HG02943 (cell line): ENCODE results near the gene ARF5.
A peak's percentile ranks its signal among the peaks of the same experiment; 100 is the strongest.
"Not testable (repeated sequence)": the region's sequence is repeated elsewhere in the genome, so short reads cannot be mapped to it uniquely, and the experiment has no call there.

ENCODE experiments used
- ATAC-seq: cut with Tn5 transposase; IDR thresholded peaks from one replicate; pipeline ENCODE4 v1.9.1; 2021; ENCODE audit warnings: mild to moderate bottlenecking, low read depth, moderate library complexity; ENCODE audit not compliant: unreplicated experiment

ARF5 gene

DNA sequence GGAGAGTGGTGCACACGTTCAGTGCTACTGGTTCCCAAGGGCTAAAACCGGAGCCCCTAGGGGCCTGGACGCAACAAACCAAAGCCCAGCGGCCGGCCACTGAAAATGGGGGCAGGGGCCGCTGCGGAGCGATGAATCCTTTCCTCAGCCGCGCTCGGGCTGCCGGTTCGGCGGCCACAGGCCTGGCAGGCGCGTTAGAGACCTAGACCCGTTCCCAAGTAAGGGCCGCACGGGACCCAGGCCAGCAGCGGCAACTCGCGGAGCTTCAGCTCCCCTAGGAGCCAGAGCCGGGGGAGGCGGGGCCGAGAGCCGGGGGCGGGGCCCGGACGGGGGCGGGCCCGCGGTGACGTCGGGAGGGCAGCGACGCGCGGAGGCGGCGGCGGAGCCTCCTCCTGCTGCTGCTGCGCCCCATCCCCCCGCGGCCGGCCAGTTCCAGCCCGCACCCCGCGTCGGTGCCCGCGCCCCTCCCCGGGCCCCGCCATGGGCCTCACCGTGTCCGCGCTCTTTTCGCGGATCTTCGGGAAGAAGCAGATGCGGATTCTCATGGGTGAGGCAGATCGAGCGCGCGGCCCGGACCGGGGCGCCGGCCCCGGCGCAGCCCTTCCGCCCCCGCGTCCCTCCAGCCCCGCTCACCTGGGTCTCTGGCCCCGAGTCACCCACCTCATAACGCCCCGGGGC, at the start of gene ARF5:
ARF5 (plus strand) TSS at position 393 of the 678 bp plus-strand sequence; CDS start at position 481, 88 bp downstream.
- peak; percentile 60 for ATAC-seq

DNA sequence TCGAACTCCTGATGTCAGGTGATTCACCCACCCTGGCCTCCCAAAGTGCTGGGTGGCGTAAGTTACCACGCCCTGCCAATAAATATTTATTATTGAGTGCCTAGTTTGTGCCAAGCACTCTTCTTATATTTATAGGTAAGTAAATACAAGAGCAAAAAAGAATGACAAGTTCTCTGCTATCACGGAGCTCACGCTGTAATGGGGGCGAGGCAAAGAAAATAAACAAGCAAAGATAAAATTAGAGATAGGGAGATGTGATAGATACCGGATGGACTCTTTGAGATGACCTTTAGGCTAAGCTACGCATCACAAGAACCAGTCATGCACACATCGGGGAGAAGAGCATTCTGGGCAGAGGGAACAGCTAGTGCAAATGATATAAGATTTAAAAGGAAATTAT, 49.1 kb upstream of the ARF5 start:
- ATAC-seq, result no peak

DNA sequence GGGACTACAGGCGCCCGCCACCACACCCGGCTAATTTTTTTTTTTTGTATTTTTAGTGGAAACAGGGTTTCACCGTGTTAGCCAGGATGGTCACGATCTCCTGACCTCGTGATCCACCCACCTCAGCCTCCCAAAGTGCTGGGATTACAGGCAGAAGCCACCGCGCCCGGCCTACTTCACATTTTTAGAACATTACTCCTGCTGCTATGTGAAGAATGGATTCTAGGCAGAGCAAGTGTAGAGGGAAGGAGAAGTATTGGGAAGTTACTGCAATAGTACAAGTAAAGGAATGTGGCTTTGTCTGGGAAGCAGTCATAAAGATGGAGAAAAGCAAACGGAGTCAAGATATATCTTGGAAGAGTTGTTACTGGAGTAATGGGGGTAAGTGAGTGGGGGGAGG, 47.8 kb upstream of the ARF5 start:
- not testable (repeated sequence) for ATAC-seq

GRCh38 chr7:127541548-127541947, 46.7 kb upstream of the ARF5 start:
- no peak for ATAC-seq

DNA sequence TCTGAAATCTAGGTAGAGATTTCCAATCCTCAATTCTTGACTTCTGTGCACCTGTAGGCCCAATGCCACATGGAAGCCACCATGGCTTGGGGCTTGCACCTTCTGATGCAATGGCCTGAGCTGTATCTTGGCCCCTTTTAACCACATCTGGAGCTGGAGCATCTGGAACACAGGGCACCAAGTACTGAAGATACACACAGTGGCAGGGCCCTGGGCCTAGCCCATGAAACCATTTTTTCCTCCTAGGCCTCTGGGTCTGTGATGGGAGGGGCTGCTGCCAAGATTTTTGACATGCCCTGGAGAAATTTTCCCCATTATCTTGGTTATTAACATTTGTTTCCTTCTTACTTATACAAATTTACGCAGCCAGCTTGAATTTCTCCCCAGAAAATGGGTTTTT, 41.9 kb upstream of the ARF5 start:
- no peak for ATAC-seq

- no peak for ATAC-seq
Measured at GRCh38 chr7:127550247-127550646, 38.0 kb upstream of the ARF5 start.

DNA sequence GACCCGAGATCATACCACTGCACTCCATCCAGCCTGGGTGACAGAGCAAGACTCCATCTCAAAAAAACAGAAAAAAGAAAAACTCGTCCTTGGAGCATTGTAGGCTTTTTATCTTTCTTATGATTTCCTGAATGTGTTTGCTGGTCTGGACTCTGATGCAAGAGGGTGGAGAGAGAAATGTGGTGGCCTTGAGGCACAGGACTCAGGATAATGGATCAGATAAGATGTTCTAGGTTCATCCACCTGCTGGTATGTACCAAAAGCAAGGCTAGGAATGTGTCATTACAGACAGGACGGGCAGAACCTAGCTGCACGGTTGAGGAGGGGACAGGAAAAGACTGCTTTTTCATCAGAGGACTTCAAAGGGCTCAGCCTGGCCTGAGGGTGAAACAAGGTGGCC, 36.3 kb upstream of the ARF5 start:
- no peak for ATAC-seq

GRCh38 chr7:127556404-127556803, 31.8 kb upstream of the ARF5 start:
- ATAC-seq, result no peak

GRCh38 chr7:127557803-127558202, 30.4 kb upstream of the ARF5 start:
- ATAC-seq, result no peak

DNA sequence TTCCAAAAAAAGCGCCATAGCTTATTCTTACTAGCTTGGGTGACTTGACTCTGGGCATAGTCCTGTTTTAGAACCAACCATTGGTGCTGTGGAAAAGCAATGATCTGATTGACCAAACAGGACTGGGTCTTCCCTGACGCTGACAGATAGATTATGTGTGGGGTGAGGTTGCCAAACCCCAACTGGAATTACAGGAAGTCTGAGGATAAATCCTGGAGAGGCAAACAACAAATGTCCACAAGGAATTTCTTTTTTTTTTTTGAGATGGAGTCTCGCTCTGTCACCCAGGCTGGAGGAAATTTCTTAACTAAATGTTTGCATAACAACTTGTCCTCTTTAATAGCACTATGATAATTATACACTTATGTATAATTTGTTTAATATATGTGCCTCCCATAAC, 22.0 kb upstream of the ARF5 start:
- ATAC-seq, result no peak

DNA sequence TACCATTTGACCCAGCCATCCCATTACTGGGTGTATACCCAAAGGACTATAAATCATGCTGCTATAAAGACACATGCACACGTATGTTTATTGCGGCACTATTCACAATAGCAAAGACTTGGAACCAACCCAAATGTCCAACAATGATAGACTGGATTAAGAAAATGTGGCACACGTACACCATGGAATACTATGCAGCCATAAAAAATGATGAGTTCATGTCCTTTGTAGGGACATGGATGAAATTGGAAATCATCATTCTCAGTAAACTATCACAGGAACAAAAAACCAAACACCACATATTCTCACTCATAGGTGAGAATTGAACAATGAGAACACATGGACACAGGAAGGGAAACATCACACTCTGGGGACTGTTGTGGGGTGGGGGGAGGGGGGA, 20.2 kb upstream of the ARF5 start:
- not testable (repeated sequence) for ATAC-seq

DNA sequence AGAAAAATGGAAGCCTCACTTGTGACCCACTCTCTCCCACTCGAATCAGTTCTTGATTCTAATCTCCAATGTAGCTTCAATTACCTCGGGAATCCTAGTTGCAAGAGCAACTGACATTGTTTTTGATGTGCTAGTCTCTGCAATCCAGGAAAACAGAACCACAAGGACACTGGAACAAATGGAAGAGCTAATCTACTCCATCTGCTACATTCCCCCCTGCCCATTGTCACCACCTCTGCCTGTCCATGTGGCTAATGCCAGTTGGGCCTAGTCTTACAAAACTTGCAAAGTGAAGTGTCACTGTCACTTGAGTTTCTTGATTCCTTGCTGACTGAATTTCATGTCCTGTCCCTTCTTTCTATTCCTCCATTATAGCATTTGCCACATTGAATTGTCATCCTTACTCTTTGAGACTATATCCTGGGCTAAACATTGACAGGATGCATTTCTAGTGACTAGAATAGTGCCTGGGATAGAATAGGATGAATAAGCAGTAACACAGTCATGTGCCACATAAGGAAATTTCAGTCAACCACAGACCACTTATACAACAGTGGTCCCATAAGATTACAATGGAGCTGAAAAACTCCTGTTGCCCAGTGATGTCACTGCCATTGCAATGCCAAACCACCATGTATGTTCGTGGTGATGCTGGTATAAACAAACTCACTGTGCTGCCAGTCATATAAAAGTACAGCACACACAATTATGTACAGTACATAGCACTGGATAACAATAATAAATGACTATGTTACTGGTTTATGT, 16.3 kb upstream of the ARF5 start:
- no peak for ATAC-seq

GRCh38 chr7:127578036-127578684, 10.1 kb upstream of the ARF5 start:
- no peak for ATAC-seq

DNA sequence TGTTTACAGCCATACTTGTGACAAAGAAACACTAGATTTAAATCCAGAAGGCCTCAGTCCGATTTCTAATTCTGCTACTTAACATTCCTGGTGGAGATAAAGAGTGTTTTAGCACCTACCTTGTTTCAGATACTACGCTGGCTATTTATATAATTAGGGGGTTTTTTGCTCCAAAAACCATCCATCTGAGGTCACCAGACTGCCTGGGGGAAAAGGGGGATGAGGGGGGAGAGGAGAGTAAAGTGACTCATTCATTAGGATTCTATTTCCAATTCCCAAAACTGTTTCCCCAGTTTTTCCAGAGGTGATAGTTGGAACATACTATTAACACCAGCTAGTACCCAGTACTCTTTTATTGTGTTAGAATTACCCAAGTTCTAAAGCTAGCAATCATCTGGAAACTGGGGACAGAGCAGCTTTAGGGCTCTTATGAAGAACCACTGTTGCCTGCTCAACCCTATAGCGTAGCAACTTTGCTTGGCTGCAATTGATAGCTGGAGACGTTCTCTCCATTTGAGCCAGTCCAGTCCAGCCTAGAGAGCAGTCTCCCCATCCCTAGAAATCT, 9.4 kb upstream of the ARF5 start:
- no peak for ATAC-seq

- no peak for ATAC-seq
Measured at GRCh38 chr7:127580612-127581011, 7.6 kb upstream of the ARF5 start.

DNA sequence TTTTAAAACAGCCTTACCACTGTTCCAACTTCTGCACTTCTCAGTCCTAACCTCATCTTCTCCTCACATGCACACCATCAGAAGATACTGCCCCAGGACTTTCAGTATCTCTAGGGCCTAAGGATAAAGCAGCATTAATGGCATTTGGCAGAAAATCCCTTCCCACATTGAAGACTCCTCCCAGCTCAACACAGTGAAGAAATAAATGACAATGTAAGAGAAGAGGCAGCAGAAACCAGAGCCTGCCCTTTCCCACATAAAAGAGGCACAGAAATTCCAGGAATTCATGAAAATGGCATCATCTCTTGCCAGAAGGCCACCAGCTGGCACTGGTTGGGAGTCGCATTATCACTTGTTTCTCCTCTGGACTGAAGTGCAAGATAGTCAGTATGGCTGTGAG, 6.5 kb upstream of the ARF5 start:
- ATAC-seq, result no peak

DNA sequence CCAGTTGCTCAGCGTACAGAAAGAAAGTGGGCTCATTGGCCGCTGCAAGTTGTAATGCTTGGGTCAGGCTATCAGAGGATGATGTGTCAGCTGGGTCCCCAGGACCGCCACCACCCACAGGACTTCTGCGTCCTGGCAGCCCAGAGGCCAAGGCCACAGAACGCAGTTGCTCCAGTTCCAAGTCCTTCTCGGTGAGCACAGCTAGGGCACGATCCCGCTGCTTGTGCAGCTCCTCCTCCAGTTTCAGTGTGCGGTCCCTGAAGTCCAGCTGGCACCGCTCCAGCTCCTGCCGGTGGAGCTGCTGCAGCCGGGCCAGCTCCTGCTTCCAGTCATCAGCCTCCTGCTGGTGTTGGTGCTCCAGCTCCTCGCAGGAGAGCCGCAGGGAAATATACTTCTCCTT, 5.8 kb upstream of the ARF5 start:
- no peak for ATAC-seq

- ATAC-seq, result no peak
Measured at GRCh38 chr7:127584648-127585043, 3.6 kb upstream of the ARF5 start.

GRCh38 chr7:127585044-127585953, 2.9 kb upstream of the ARF5 start, which contains the start of gene GCC1:
Gene GCC1, minus strand, starts transcription at chr7:127585596. Its CDS starts 414 bp downstream, at chr7:127585182.
- peak; percentile 65 for ATAC-seq

- ATAC-seq, result no peak
Measured at GRCh38 chr7:127586346-127586745, 1.9 kb upstream of the ARF5 start.
